Suprapubic skin (tissue), 4 donors: Measurements from ENCODE around the gene FOSB. TPM values are rescaled to one million over a fixed set of nuclear protein-coding genes. Genes with fewer than 3 reads are reported as not detected.

Source experiments
- DNase-seq, 2 donors: peaks; one replicate each; pipeline ENCODE4 v3.0.0-alpha.2; 2019; ENCODE audit warnings: low spot score in 2 of 2
- H3K27ac ChIP-seq: fragments of 200-600 bp; sonication (generic); one replicate; pipeline ENCODE4 v1.5.1; 2019
- H3K27me3 ChIP-seq: fragments of 200-600 bp; sonication (generic); one replicate; pipeline ENCODE4 v1.5.1; 2019
- H3K36me3 ChIP-seq: fragments of 200-600 bp; sonication (generic); one replicate; pipeline ENCODE4 v1.5.1; 2019
- H3K4me1 ChIP-seq: fragments of 200-600 bp; sonication (generic); one replicate; pipeline ENCODE4 v1.5.1; 2019
- H3K4me3 ChIP-seq: fragments of 200-600 bp; sonication (generic); one replicate; pipeline ENCODE4 v1.5.1; 2019; ENCODE audit warnings: mild to moderate bottlenecking
- H3K9me3 ChIP-seq: fragments of 200-600 bp; sonication (generic); one replicate; pipeline ENCODE4 v1.5.1; 2019
- EP300 ChIP-seq: sonication (generic); formaldehyde crosslinking; IDR thresholded peaks from one replicate; pipeline ENCODE4 v1.6.1; 2017; ENCODE audit warnings: antibody characterized with exemption
- POLR2A ChIP-seq, 2 donors: fragments of 450-650 bp; IDR thresholded peaks; one replicate each; pipeline ENCODE4 v1.6.1; 2017; ENCODE audit warnings: antibody characterized with exemption in 2 of 2, mild to moderate bottlenecking in 2 of 2, moderate library complexity in 2 of 2
- POLR2AphosphoS5 ChIP-seq, 3 donors: sonication (generic); formaldehyde crosslinking; IDR thresholded peaks; one replicate each; pipeline ENCODE4 v1.6.1; 2017; ENCODE audit warnings: antibody characterized with exemption in 3 of 3
- whole genome bisulfite sequencing: methylation state at CpG from one replicate; pipeline ENCODE4 v1.1.5; 2018; 5-methylcytosine and 5-hydroxymethylcytosine counted together
- total RNA-seq, 4 donors: library from RNA; depleted of rRNA; stranded (reverse); fragments of >200 nt; gene quantifications; one replicate each; pipeline ENCODE4 v1.1.0, GENCODE V29; 2016
- TF ChIP-seq, protein P1 (sequence below), 2 donors: fragments of 200-600 bp in 1 of 2; fragments of 450-650 bp in 1 of 2; sonication (generic) in 1 of 2; IDR thresholded peaks; one replicate each; pipeline ENCODE4 v1.5.1; 2016 to 2019; ENCODE audit warnings: antibody characterized with exemption in 2 of 2, mild to moderate bottlenecking in 1 of 2, moderate library complexity in 1 of 2

FOSB gene
- total RNA-seq, 4 donors from 2014 or later, result 326 to 676 (median 518) TPM

- H3K4me3 ChIP-seq, result no peak overlapping the region
- WGBS, result 57% methylated on average over 7 of the region's 7 CpGs
- no peaks in the 10 kb centered on the region for H3K9me3 ChIP-seq
- H3K27me3 ChIP-seq, result no peaks in the 10 kb centered on the region
- peaks cover 44% of the 10 kb centered on the region for H3K36me3 ChIP-seq
- no peak for DNase-seq
- H3K27ac ChIP-seq, result no peak overlapping the region
- peaks cover 43% of the 10 kb centered on the region for H3K4me1 ChIP-seq
- TF ChIP-seq POLR2A (IDR thresholded peaks at IDR 0.05) (no peak), POLR2AphosphoS5 (IDR thresholded peaks at IDR 0.05) (no peak), EP300 (no peak)
- TF ChIP-seq, protein P1, sequence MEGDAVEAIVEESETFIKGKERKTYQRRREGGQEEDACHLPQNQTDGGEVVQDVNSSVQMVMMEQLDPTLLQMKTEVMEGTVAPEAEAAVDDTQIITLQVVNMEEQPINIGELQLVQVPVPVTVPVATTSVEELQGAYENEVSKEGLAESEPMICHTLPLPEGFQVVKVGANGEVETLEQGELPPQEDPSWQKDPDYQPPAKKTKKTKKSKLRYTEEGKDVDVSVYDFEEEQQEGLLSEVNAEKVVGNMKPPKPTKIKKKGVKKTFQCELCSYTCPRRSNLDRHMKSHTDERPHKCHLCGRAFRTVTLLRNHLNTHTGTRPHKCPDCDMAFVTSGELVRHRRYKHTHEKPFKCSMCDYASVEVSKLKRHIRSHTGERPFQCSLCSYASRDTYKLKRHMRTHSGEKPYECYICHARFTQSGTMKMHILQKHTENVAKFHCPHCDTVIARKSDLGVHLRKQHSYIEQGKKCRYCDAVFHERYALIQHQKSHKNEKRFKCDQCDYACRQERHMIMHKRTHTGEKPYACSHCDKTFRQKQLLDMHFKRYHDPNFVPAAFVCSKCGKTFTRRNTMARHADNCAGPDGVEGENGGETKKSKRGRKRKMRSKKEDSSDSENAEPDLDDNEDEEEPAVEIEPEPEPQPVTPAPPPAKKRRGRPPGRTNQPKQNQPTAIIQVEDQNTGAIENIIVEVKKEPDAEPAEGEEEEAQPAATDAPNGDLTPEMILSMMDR (IDR thresholded peaks at IDR 0.05), result no peak
Observed at GRCh38 chr19:45517238-45517637, 49.4 kb downstream of the FOSB start.

- Histone ChIP-seq H3K27ac (no peak overlapping the region), H3K4me1 (peaks cover 40% of the 10 kb centered on the region), H3K27me3 (no peaks in the 10 kb centered on the region), H3K4me3 (no peak overlapping the region), H3K36me3 (peaks cover 48% of the 10 kb centered on the region), H3K9me3 (no peaks in the 10 kb centered on the region)
- TF ChIP-seq POLR2AphosphoS5 (IDR thresholded peaks at IDR 0.05) (no peak), EP300 (no peak), POLR2A (IDR thresholded peaks at IDR 0.05) (no peak)
- TF ChIP-seq, protein P1 (IDR thresholded peaks at IDR 0.05), result no peak
- no peak for DNase-seq
- WGBS, result 88% methylated on average over 39 of the region's 50 CpGs
Observed at GRCh38 chr19:45517641-45518468, 50.1 kb downstream of the FOSB start.

- no peak overlapping the region for H3K27ac ChIP-seq
- DNase-seq, result no peak
- TF ChIP-seq POLR2A (IDR thresholded peaks at IDR 0.05) (no peak), POLR2AphosphoS5 (IDR thresholded peaks at IDR 0.05) (no peak), EP300 (no peak)
- TF ChIP-seq, protein P1 (IDR thresholded peaks at IDR 0.05), result no peak
- peaks cover 34% of the 10 kb centered on the region for H3K4me1 ChIP-seq
- no peaks in the 10 kb centered on the region for H3K27me3 ChIP-seq
- H3K36me3 ChIP-seq, result peaks cover 48% of the 10 kb centered on the region
- WGBS, result 80% methylated on average over 7 of the region's 7 CpGs
- no peaks in the 10 kb centered on the region for H3K9me3 ChIP-seq
- no peak overlapping the region for H3K4me3 ChIP-seq
Observed at GRCh38 chr19:45518469-45518826, 50.7 kb downstream of the FOSB start.

DNA sequence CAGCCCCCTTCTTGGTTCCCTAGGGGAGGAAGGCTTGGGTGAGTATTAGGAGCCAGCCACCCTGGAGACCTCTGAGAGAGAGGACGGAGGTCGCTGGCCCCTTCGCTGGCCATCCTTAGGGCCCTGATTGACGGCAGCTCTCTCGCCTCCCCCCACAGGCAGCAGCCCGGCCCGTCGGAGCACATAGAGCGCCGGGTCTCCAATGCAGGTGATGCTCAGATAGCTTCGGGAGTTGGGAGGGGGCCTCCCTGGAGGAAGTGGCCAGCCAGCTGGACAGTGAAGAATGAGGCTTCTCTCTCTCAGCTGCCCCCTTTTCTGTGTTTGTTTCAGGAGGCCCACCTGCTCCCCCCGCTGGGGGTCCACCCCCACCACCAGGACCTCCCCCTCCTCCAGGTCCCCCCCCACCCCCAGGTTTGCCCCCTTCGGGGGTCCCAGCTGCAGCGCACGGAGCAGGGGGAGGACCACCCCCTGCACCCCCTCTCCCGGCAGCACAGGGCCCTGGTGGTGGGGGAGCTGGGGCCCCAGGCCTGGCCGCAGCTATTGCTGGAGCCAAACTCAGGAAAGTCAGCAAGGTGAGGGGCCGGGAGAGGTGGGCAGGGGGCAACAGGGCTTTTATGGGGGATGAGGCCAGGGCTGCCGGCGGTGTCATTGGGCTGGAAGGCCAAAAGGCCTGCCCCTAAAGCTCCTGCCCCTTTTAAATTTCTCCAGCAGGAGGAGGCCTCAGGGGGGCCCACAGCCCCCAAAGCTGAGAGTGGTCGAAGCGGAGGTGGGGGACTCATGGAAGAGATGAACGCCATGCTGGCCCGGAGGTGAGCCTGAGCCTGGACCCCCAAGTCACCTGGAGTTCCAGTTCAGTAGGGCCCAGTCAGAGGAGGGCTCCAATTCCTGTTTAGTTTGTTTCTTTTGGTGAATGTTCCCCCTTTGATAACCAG lies 54.5 kb downstream of the FOSB start:
- peaks cover 71% of the 10 kb centered on the region for H3K36me3 ChIP-seq
- H3K4me1 ChIP-seq, result peaks cover 11% of the 10 kb centered on the region
- H3K9me3 ChIP-seq, result no peaks in the 10 kb centered on the region
- H3K4me3 ChIP-seq, result no peak overlapping the region
- TF ChIP-seq POLR2AphosphoS5 (IDR thresholded peaks at IDR 0.05), result no peak
- no peak for TF ChIP-seq POLR2A (IDR thresholded peaks at IDR 0.05)
- no peak for TF ChIP-seq EP300
- TF ChIP-seq, protein P1 (IDR thresholded peaks at IDR 0.05), result no peak
- WGBS, result 89% methylated on average over 17 of the region's 24 CpGs
- no peak overlapping the region for H3K27ac ChIP-seq
- DNase-seq, result no peak
- no peaks in the 10 kb centered on the region for H3K27me3 ChIP-seq
